Adipocyte (in vitro differentiated cells): ENCODE results near the gene NINJ2.
"Not testable (repeated sequence)": the region's sequence is repeated elsewhere in the genome, so short reads cannot be mapped to it uniquely, and the experiment has no call there.

ENCODE experiments used
- DNase-seq: peaks from one replicate; pipeline ENCODE4 v3.0.0-alpha.2; 2015; ENCODE audit warnings: low read depth
- H3K27me3 ChIP-seq: replicated peaks from 2 replicates; pipeline ENCODE4 v1.7.0; 2013; ENCODE audit warnings: mild to moderate bottlenecking, low read length, moderate library complexity; ENCODE audit not compliant: control insufficient read depth, insufficient read depth
- H3K36me3 ChIP-seq: 2 replicates; pipeline ENCODE4 v1.7.0; 2013; ENCODE audit warnings: low read length, mild to moderate bottlenecking, moderate library complexity; ENCODE audit not compliant: control insufficient read depth, insufficient read depth, severe bottlenecking
- H3K4me1 ChIP-seq: 2 replicates; pipeline ENCODE4 v1.7.0; 2013; ENCODE audit warnings: mild to moderate bottlenecking, low read length, moderate library complexity; ENCODE audit not compliant: control insufficient read depth, insufficient read depth
- H3K4me3 ChIP-seq: 2 replicates; pipeline ENCODE4 v1.7.0; 2013; ENCODE audit warnings: mild to moderate bottlenecking, low read length, moderate library complexity
- H3K9ac ChIP-seq: 2 replicates; pipeline ENCODE4 v1.7.0; 2013; ENCODE audit warnings: mild to moderate bottlenecking, low read length, moderate library complexity
- H3K9me3 ChIP-seq: 2 replicates; pipeline ENCODE4 v1.7.0; 2013; ENCODE audit warnings: mild to moderate bottlenecking, low read length, moderate library complexity; ENCODE audit not compliant: control insufficient read depth

Gene NINJ2

GRCh38 chr12:646442-647384 is 16.5 kb downstream of the NINJ2 start:
- H3K4me1 ChIP-seq, result peaks cover 46% of the 10 kb centered on the region
- peak overlapping the region; percentile 26 for H3K4me3 ChIP-seq
- H3K9ac ChIP-seq, result peak overlapping the region; percentile 91
- no peaks in the 10 kb centered on the region for H3K9me3 ChIP-seq
- no peaks in the 10 kb centered on the region for H3K27me3 ChIP-seq
- DNase-seq, result no peak
- no peaks in the 10 kb centered on the region for H3K36me3 ChIP-seq

DNA sequence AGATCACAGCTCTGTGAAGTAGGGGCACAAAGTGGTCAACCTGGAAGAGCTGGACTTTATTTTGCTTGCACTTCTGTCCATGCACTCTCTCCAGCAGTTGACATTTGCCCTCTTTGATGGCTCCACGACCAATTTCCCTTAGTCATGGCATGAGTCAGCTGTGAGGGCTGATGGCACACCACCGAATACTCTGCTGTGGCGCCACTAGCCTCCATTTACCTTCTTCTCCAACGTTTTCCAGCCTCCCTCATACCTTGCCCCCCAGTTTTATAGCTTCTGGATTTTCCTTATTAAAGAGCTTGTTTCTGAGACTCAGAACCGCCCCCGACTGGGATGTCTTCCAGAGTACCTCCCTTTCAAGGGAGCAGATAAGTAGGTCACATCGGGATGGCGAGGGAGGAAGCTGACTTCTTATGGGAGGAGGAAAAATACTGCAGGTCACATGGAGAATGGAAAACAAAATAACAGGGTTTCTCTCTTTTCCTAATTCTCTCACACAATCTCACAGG is 17.6 kb downstream of the NINJ2 start:
- Histone ChIP-seq H3K36me3 (no peaks in the 10 kb centered on the region), H3K4me1 (peaks cover 46% of the 10 kb centered on the region), H3K27me3 (no peaks in the 10 kb centered on the region), H3K9ac (peak overlapping the region; percentile 91), H3K9me3 (no peaks in the 10 kb centered on the region), H3K4me3 (peak overlapping the region; percentile 26)
- peak; percentile 46 for DNase-seq

- Histone ChIP-seq H3K9me3 (no peaks in the 10 kb centered on the region), H3K9ac (peak overlapping the region; percentile 91), H3K27me3 (no peaks in the 10 kb centered on the region), H3K36me3 (no peaks in the 10 kb centered on the region), H3K4me1 (peaks cover 46% of the 10 kb centered on the region), H3K4me3 (peak overlapping the region; percentile 26)
- no peak for DNase-seq
These were observed 18.3 kb downstream of the NINJ2 start for GRCh38 chr12:644818-645552.

- Histone ChIP-seq H3K36me3 (no peaks in the 10 kb centered on the region), H3K4me1 (peaks cover 46% of the 10 kb centered on the region), H3K4me3 (no peak overlapping the region), H3K9me3 (no peaks in the 10 kb centered on the region), H3K9ac (peak overlapping the region; percentile 91), H3K27me3 (no peaks in the 10 kb centered on the region)
- DNase-seq, result no peak
These were observed 19.0 kb downstream of the NINJ2 start for GRCh38 chr12:644303-644639.

DNA sequence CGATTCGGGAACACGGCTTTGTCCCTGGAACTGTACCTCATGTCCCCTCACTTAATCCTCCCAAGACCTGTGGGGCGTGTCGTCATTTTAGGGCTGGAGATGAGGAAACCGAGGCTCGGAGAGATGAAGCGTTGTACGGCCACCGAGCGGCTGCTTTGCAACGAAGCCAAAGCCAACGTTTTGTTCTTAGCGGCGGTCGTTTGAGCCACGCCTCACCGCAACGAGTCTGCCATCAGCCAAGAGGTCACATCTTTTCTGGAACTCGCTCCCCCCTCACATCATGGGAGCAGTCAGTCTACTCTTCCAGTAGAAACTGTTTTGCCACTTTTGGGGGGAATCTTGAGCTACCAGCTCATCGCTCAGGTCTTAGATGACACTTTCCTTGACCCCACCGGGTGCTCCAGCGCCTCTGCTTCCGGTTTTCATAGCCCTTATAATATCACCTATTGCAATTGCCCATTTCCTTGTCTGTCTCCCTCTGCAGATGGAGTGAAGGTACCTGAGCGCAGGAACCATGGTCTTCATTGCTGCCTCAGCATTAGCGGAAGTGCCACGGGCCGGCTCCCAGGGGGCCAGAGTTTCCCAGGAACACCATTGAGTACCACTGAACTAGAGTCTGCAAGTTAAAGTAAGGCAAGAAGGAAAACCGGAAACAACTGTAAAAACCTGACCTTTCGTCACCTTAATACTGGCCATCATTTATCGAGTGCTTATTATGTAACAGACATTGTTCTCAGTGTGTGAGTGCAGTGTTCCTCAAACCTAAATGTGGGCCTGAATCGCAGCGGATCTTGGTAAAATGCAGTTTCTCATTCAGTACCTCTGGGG is 19.6 kb downstream of the NINJ2 start:
- peaks cover 46% of the 10 kb centered on the region for H3K4me1 ChIP-seq
- no peak for DNase-seq
- peak overlapping the region; percentile 91 for H3K9ac ChIP-seq
- H3K36me3 ChIP-seq, result no peaks in the 10 kb centered on the region
- H3K27me3 ChIP-seq, result no peaks in the 10 kb centered on the region
- H3K4me3 ChIP-seq, result peak overlapping the region; percentile 77
- H3K9me3 ChIP-seq, result no peaks in the 10 kb centered on the region

- Histone ChIP-seq H3K4me3 (peak overlapping the region; percentile 77), H3K9ac (peak overlapping the region; percentile 91), H3K4me1 (peaks cover 48% of the 10 kb centered on the region), H3K27me3 (no peaks in the 10 kb centered on the region), H3K9me3 (no peaks in the 10 kb centered on the region), H3K36me3 (no peaks in the 10 kb centered on the region)
- peak; percentile 78 for DNase-seq
These were observed 20.4 kb downstream of the NINJ2 start for GRCh38 chr12:642633-643474.

DNA sequence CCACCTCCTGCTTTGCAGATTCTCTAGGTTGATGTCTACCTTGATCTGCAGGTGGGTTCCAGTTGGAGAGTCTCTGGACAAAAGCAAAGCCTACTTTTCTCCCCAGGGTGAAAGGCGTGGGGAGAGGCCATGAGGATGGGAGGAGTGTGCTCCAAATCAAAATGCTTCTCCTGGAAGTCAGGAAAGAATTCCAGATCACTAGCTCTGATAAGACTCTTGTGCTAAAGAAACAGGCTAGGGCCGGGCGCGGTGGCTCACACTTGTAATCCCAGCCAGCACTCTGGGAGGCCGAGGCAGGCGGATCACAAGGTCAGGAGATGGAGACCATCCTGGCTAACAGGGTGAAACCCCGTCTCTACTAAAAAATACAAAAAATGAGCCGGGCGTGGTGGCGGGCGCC is 21.9 kb downstream of the NINJ2 start:
- peaks cover 38% of the 10 kb centered on the region for H3K4me1 ChIP-seq
- H3K36me3 ChIP-seq, H3K9me3 ChIP-seq, H3K9ac ChIP-seq, DNase-seq, H3K4me3 ChIP-seq, H3K27me3 ChIP-seq: not testable (repeated sequence)

DNA sequence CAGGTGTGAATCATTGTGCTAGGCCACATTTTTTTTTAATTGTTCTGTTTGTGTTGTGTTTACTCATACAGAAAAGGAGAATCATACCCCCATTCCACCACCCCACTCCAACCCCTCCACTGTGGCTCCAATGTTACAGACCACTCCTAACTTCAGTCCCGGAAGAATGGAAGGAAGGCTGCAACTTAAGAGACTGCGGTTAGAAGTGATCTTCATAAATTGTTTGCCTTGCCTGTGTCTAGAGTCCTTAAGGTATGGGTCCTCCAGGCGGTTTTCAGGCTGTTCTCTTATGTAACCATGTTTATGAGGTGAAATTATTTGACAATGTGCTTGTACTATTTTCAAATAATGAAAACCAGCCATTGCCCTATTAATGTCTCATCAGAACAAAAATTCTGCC is 22.5 kb downstream of the NINJ2 start:
- no peak for DNase-seq
- H3K9ac ChIP-seq, result no peak overlapping the region
- H3K27me3 ChIP-seq, result no peaks in the 10 kb centered on the region
- H3K36me3 ChIP-seq, result no peaks in the 10 kb centered on the region
- peaks cover 33% of the 10 kb centered on the region for H3K4me1 ChIP-seq
- no peak overlapping the region for H3K4me3 ChIP-seq
- H3K9me3 ChIP-seq, result no peaks in the 10 kb centered on the region

- DNase-seq, result no peak
These were observed 23.3 kb downstream of the NINJ2 start for GRCh38 chr12:639988-640387.

DNA sequence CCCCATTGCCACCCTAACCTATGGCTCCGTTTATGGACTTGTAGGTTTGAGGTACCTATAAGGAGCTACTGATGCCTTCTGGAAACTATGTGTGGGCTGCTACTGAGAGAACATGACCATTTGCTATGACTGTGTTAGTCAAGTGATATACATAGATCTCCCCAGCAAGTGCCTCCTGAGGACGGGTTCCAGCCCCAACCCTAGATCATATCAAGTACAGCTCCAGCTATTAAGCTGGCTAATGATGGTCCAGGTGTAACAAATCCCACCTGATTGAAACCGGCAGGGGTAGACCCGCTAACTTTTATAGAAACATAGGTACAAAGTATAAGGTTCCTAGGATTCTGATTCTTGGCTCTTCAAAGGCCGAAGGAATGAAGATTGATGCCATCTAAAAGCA is 23.7 kb downstream of the NINJ2 start:
- Histone ChIP-seq H3K9me3 (no peaks in the 10 kb centered on the region), H3K27me3 (no peaks in the 10 kb centered on the region), H3K9ac (no peak overlapping the region), H3K4me1 (peaks cover 21% of the 10 kb centered on the region), H3K4me3 (no peak overlapping the region), H3K36me3 (no peaks in the 10 kb centered on the region)
- no peak for DNase-seq

More at GRCh38 chr12:639988-640387, 23.3 kb downstream of the NINJ2 start:
- Histone ChIP-seq H3K27me3 (no peaks in the 10 kb centered on the region), H3K4me1 (peaks cover 25% of the 10 kb centered on the region), H3K4me3 (no peak overlapping the region), H3K9me3 (no peaks in the 10 kb centered on the region), H3K36me3 (no peaks in the 10 kb centered on the region), H3K9ac (no peak overlapping the region)
